H1 (cell line): ENCODE measurements around the gene OCSTAMP. TPM values are rescaled to one million over a fixed set of nuclear protein-coding genes. Genes with fewer than 3 reads are reported as not detected.
A peak's percentile ranks its signal among the peaks of the same experiment; 100 is the strongest.

Experiments used
- CTCF ChIA-PET: fragments of 300-600 bp; sonication (Branson Sonifier 250); formaldehyde crosslinking; loops from one replicate; lab custom pipeline; 2021; ENCODE audit not compliant: partially characterized antibody; lab: Charles Lee
- POLR2A ChIA-PET: fragments of 300-600 bp; sonication (Branson Sonifier 250); formaldehyde crosslinking; loops from one replicate; lab custom pipeline; 2021; ENCODE audit warnings: inconsistent platforms; ENCODE audit not compliant: partially characterized antibody; lab: Charles Lee
- DNase-seq, 2 experiments: peaks; one replicate each; pipeline versions ENCODE4 v3.0.0 to v3.0.0-alpha.2; 2010 to 2022; ENCODE audit warnings: low spot score in 2 of 2, low read depth in 1 of 2, mixed read lengths in 1 of 2
- FAIRE-seq: peaks from 2 replicates; lab custom pipeline; 2011; peaks lifted over from hg19 to GRCh38; lab: Jason Lieb, UNC
- H2AFZ ChIP-seq: 2 replicates; pipeline ENCODE4 v1.8.1; 2012; ENCODE audit warnings: low read length, inconsistent platforms
- H2AK5ac ChIP-seq: 2 replicates; pipeline ENCODE4 v1.6.1; 2013; ENCODE audit warnings: low read depth, low read length
- H2BK120ac ChIP-seq: replicated peaks from 2 replicates; pipeline ENCODE3; 2013; ENCODE audit warnings: low read depth, low read length, inconsistent platforms
- H2BK12ac ChIP-seq: 2 replicates; pipeline ENCODE4 v1.6.1; 2013; ENCODE audit warnings: low read depth, low read length
- H2BK15ac ChIP-seq: 2 replicates; pipeline ENCODE4 v1.6.1; 2013; ENCODE audit warnings: low read length
- H2BK20ac ChIP-seq: 2 replicates; pipeline ENCODE4 v1.6.1; 2013; ENCODE audit warnings: low read length
- H2BK5ac ChIP-seq: 2 replicates; pipeline ENCODE4 v1.6.1; 2013; ENCODE audit warnings: low read depth, low read length
- H3K14ac ChIP-seq: 2 replicates; pipeline ENCODE4 v1.6.1; 2013; ENCODE audit warnings: inconsistent platforms; ENCODE audit not compliant: insufficient read length
- H3K18ac ChIP-seq: 2 replicates; pipeline ENCODE4 v1.6.1; 2013; ENCODE audit warnings: low read length; ENCODE audit errors: extremely low read depth
- H3K23ac ChIP-seq: 2 replicates; pipeline ENCODE4 v1.6.1; 2013; ENCODE audit warnings: inconsistent platforms; ENCODE audit not compliant: insufficient read length
- H3K23me2 ChIP-seq: 2 replicates; pipeline ENCODE4 v1.6.1; 2013; ENCODE audit warnings: low read depth, low read length
- H3K27ac ChIP-seq: 2 replicates; pipeline ENCODE4 v1.6.1; 2011; ENCODE audit warnings: low read depth, low read length, inconsistent platforms
- H3K27me3 ChIP-seq, 4 experiments: replicated peaks in 1 of 4; 1 replicate in 1 of 4; 2 replicates in 3 of 4; pipeline versions ENCODE4 v1.6.1 to v1.8.1; 2011 to 2013; ENCODE audit warnings: low read length in 3 of 4, mild to moderate bottlenecking in 3 of 4, inconsistent platforms in 2 of 4, mixed read lengths in 2 of 4, moderate library complexity in 1 of 4; ENCODE audit not compliant: control insufficient read depth in 3 of 4, insufficient read depth in 3 of 4; ENCODE audit errors: extremely low read depth in 1 of 4
- H3K36me3 ChIP-seq, 4 experiments: 2 replicates each; pipeline versions ENCODE4 v1.6.1 to v1.8.1; 2011 to 2013; ENCODE audit warnings: mild to moderate bottlenecking in 4 of 4, low read length in 3 of 4, moderate library complexity in 2 of 4, control low read depth in 1 of 4, inconsistent platforms in 1 of 4; ENCODE audit not compliant: insufficient read depth in 4 of 4, control insufficient read depth in 2 of 4
- H3K4ac ChIP-seq: replicated peaks from 2 replicates; pipeline ENCODE3; 2013; ENCODE audit warnings: low read length, low read depth, mixed read lengths, inconsistent platforms; ENCODE audit not compliant: insufficient read length
- H3K4me1 ChIP-seq, 4 experiments: replicated peaks in 1 of 4; 1 replicate in 1 of 4; 2 replicates in 3 of 4; pipeline versions ENCODE4 v1.6.1 to v1.8.1; 2011 to 2013; ENCODE audit warnings: low read length in 3 of 4, inconsistent platforms in 2 of 4, mixed read lengths in 1 of 4; ENCODE audit not compliant: insufficient read depth in 4 of 4, control insufficient read depth in 3 of 4
- H3K4me2 ChIP-seq, 2 experiments: 2 replicates each; pipeline versions ENCODE4 v1.6.1 to v1.8.1; 2011 to 2013; ENCODE audit warnings: low read depth in 2 of 2, low read length in 2 of 2, control low read depth in 1 of 2, inconsistent platforms in 1 of 2, mild to moderate bottlenecking in 1 of 2; ENCODE audit not compliant: insufficient read depth in 1 of 2
- H3K4me3 ChIP-seq, 4 experiments: fragments of 200-600, 300-600 bp in 1 of 4; sonication (generic), shearing (Covaris generic), sonication (Bioruptor Twin) in 1 of 4; 2 replicates each; pipeline versions ENCODE4 v1.5.1 to v1.8.1; 2011 to 2016; ENCODE audit warnings: low read length in 4 of 4, low read depth in 3 of 4, control low read depth in 2 of 4, inconsistent platforms in 2 of 4, mild to moderate bottlenecking in 2 of 4, mixed read lengths in 1 of 4, moderate library complexity in 1 of 4; ENCODE audit not compliant: insufficient read depth in 2 of 4; ENCODE audit errors: extremely low read depth in 1 of 4
- H3K56ac ChIP-seq: replicated peaks from 2 replicates; pipeline ENCODE3; 2013; ENCODE audit warnings: low read depth, mild to moderate bottlenecking, mixed read lengths, low read length, inconsistent platforms; ENCODE audit not compliant: insufficient read length
- H3K79me1 ChIP-seq: 2 replicates; pipeline ENCODE4 v1.6.1; 2013; ENCODE audit warnings: low read depth, low read length, control low read depth
- H3K79me2 ChIP-seq, 2 experiments: 2 replicates each; pipeline versions ENCODE4 v1.6.1 to v1.8.1; 2012 to 2013; ENCODE audit warnings: low read length in 2 of 2, mild to moderate bottlenecking in 2 of 2, inconsistent platforms in 1 of 2; ENCODE audit not compliant: insufficient read depth in 2 of 2, control insufficient read depth in 1 of 2
- H3K9ac ChIP-seq, 4 experiments: replicated peaks in 1 of 4; 1 replicate in 1 of 4; 2 replicates in 3 of 4; pipeline versions ENCODE4 v1.6.1 to v1.8.1; 2011 to 2013; ENCODE audit warnings: low read depth in 3 of 4, low read length in 3 of 4, control low read depth in 2 of 4, mild to moderate bottlenecking in 2 of 4, moderate library complexity in 2 of 4, inconsistent platforms in 1 of 4; ENCODE audit errors: extremely low read depth in 1 of 4
- H3K9me3 ChIP-seq, 2 experiments: 2 replicates each; pipeline versions ENCODE4 v1.6.1 to v1.8.1; 2012 to 2013; ENCODE audit warnings: mild to moderate bottlenecking in 2 of 2, moderate library complexity in 2 of 2, control low read depth in 1 of 2, inconsistent platforms in 1 of 2, low read depth in 1 of 2, low read length in 1 of 2, mixed read lengths in 1 of 2; ENCODE audit not compliant: insufficient read depth in 2 of 2
- H4K20me1 ChIP-seq, 2 experiments: replicated peaks in 1 of 2; 2 replicates each; pipeline versions ENCODE3 to v1.8.1; 2011 to 2013; ENCODE audit warnings: inconsistent platforms in 2 of 2, low read length in 2 of 2, mild to moderate bottlenecking in 1 of 2; ENCODE audit not compliant: insufficient read depth in 2 of 2, control insufficient read depth in 1 of 2
- H4K5ac ChIP-seq: 2 replicates; pipeline ENCODE4 v1.6.1; 2013; ENCODE audit warnings: low read length, low read depth, mixed read lengths, inconsistent platforms; ENCODE audit not compliant: insufficient read length
- H4K8ac ChIP-seq: 2 replicates; pipeline ENCODE4 v1.8.0; 2013; ENCODE audit warnings: mild to moderate bottlenecking, moderate library complexity, low read length, inconsistent platforms; ENCODE audit not compliant: insufficient read depth; ENCODE audit errors: extremely low read depth
- H4K91ac ChIP-seq: replicated peaks from 2 replicates; pipeline ENCODE3; 2013; ENCODE audit warnings: low read length, mixed read lengths, inconsistent platforms; ENCODE audit not compliant: insufficient read length
- ASH2L ChIP-seq: fragments of 200-600, 300-600 bp; sonication (generic); IDR thresholded peaks from one replicate; pipeline ENCODE4 v1.7.1; 2017; ENCODE audit warnings: low read length
- CTBP2 ChIP-seq: IDR thresholded peaks from 2 replicates; pipeline ENCODE4 v1.7.0; 2011; ENCODE audit warnings: borderline replicate concordance, mild to moderate bottlenecking, moderate library complexity, mixed read lengths, low read length; ENCODE audit not compliant: insufficient read depth, insufficient read length
- HDAC2 ChIP-seq, 2 experiments: fragments of 300-600 bp in 1 of 2; sonication (generic) in 1 of 2; IDR thresholded peaks; 2 replicates each; pipeline ENCODE4 v1.6.1; 2011 to 2012; ENCODE audit warnings: low read depth in 2 of 2, low read length in 2 of 2, mild to moderate bottlenecking in 2 of 2, moderate library complexity in 2 of 2, borderline replicate concordance in 1 of 2, inconsistent platforms in 1 of 2
- NANOG ChIP-seq: IDR thresholded peaks from 2 replicates; pipeline ENCODE4 v1.6.1; 2011; ENCODE audit warnings: low read length, low read depth, mild to moderate bottlenecking, inconsistent platforms; ENCODE audit not compliant: insufficient read depth, poor library complexity, severe bottlenecking
- RBBP5 ChIP-seq: IDR thresholded peaks from 2 replicates; pipeline ENCODE4 v1.7.1; 2012; ENCODE audit warnings: low read depth, mild to moderate bottlenecking, inconsistent platforms, low read length, moderate library complexity, borderline replicate concordance
- SP1 ChIP-seq: IDR thresholded peaks from 2 replicates; pipeline ENCODE4 v1.6.1; 2011; ENCODE audit warnings: low read depth, low read length
- YY1 ChIP-seq: IDR thresholded peaks from 2 replicates; pipeline ENCODE4 v1.6.1; 2011; ENCODE audit warnings: low read depth, mild to moderate bottlenecking, low read length
- WGBS, 2 experiments: shearing (Covaris generic) in 1 of 2; methylation state at CpG; one replicate each; pipeline versions ENCODE4 v1.1.6 to v1.1.7; 2013 to 2015; ENCODE audit warnings: low lambda C conversion rate in 2 of 2, mixed read lengths in 2 of 2, inconsistent platforms in 1 of 2, low coverage in 1 of 2, missing lambda C conversion rate in 1 of 2; ENCODE audit not compliant: insufficient replicate concordance in 2 of 2, insufficient coverage in 1 of 2, insufficient read length in 1 of 2; ENCODE audit errors: extremely low coverage in 1 of 2, missing lambda C conversion rate in 1 of 2; 5-methylcytosine and 5-hydroxymethylcytosine counted together
- polyA plus RNA-seq, 7 experiments: library from polyadenylated mRNA; depleted of rRNA in 3 of 7; stranded (reverse) in 5 of 7; unstranded in 2 of 7; fragments of >200 nt in 5 of 7; fragments of 200-250 nt in 2 of 7; gene quantifications; 1 replicate in 5 of 7; 2 replicates in 1 of 7; 4 replicates in 1 of 7; pipeline versions ENCODE4 v1.2.1 to v1.2.3, GENCODE V29; 2011 to 2013; ENCODE audit warnings: missing spikeins in 2 of 7, mixed read lengths in 2 of 7
- total RNA-seq: library from RNA; stranded (reverse); fragmentation: NEBNext Ultra II Directional; extraction: Animal tissue kit (Norgen Biotek cat#: 25700); gene quantifications from 2 replicates; pipeline ENCODE4 v1.2.1, GENCODE V29; 2021
- TF ChIP-seq, protein P1 (sequence below): IDR thresholded peaks from 2 replicates; pipeline ENCODE4 v1.6.1; 2011; ENCODE audit warnings: low read depth, mild to moderate bottlenecking, low read length; ENCODE audit not compliant: insufficient read depth

Gene OCSTAMP
- total and polyA plus RNA-seq, 2 of the 8 experiments (the other 6 are each of a cell fraction or from before 2014, with no cell fraction given) = 0.09 to 0.13 TPM

DNA sequence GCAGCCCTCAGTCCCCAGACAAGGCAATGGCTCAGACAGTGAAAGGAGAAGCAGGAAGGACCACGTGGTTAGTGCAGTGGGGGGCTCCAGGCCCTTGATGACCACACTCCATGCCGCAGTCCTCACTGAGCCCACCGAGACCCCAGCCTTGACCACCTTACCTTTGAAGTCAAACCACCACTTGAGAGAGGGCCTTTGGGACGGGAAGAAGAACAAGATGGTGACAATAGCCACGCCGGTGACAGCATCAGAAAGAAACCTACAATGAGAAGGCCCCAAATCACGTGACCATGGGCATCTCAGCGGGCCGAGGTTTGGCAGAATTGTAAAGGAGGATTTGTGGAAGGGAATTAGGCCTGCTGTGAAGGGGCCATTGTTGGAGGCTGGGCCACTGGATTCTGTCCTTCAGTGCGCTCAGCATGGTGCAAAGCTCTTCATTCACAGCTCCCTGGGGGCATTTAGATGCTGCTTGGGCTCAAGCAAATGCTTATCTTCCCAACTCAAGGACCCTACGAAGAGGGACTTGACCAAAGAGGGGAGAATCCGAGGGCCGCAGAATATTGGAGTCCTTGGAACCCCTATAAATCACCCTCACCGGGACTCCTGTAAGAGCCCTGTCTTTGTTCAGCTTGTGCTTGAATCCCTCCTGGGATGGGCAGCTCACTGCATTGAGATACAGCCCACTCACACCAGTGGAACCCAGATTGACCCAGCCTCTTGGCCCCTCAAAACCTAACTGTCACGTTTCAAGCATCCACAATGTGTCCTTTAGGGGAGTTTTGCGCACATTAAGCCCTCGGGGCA is 33.2 kb upstream of the OCSTAMP start:
- peak overlapping the region; percentile 56; the same call in 1 of the 2 replicates for H3K27ac ChIP-seq
- H2AFZ ChIP-seq = peak overlapping the region; percentile 77; the same call in 1 of the 2 replicates
- H3K4me2 ChIP-seq = peak overlapping the region; percentile 10 to 45; a peak in 3 of 4 replicates
- H3K4me3 ChIP-seq = peak overlapping the region in 2 of 4 experiments; percentile 11 to 35; a peak in 1 of 8 replicates
- no peak overlapping the region for H3K56ac ChIP-seq
- no peak overlapping the region for H3K9ac ChIP-seq
- H4K91ac ChIP-seq = peak overlapping the region; percentile 84
- peak overlapping the region; percentile 74 for H2BK20ac ChIP-seq
- peak overlapping the region; percentile 93; the same call in 1 of the 2 replicates for H2BK5ac ChIP-seq
- no peaks in the 10 kb centered on the region for H4K20me1 ChIP-seq
- no peaks in the 10 kb centered on the region for H3K79me2 ChIP-seq
- H2AK5ac ChIP-seq = no peak overlapping the region
- ChIA-PET CTCF (interaction anchor here (0.8 to 4.4 kb wide), 9 partner anchors 11 to 64 kb away, joined by 3 to 17 read pairs (median 5); partner anchors contain the start of gene OCSTAMP), POLR2A (interaction anchor here (0.7 to 1.4 kb wide), 3 partner anchors 15 to 21 kb away, joined by 3 to 4 read pairs (median 3); no protein-coding TSS in a partner anchor)
- no peak overlapping the region for H3K23ac ChIP-seq
- peak overlapping the region; percentile 91 for H3K18ac ChIP-seq
- H3K9me3 ChIP-seq = peaks cover 8 to 10% of the 10 kb centered on the region in 2 experiments
- H3K79me1 ChIP-seq = no peaks in the 10 kb centered on the region
- H3K23me2 ChIP-seq = no peaks in the 10 kb centered on the region; the same call in 1 of the 2 replicates
- H3K4me1 ChIP-seq = peaks cover 5 to 17% (median 9%) of the 10 kb centered on the region in 4 experiments; a peak in 6 of 7 replicates
- FAIRE-seq = peak; percentile 91
- DNase-seq = peak; percentile 69 to 80
- WGBS, 2 experiments = 36% methylated on average over 17 of the region's 17 CpGs; no CpG with 5 or more reads in 1 of the 2 experiments
- H3K36me3 ChIP-seq = no peaks in the 10 kb centered on the region
- H4K5ac ChIP-seq = peak overlapping the region; percentile 85
- H3K4ac ChIP-seq = peak overlapping the region; percentile 53
- no peaks in the 10 kb centered on the region for H3K27me3 ChIP-seq
- H3K14ac ChIP-seq = peak overlapping the region; percentile 33
- H2BK120ac ChIP-seq = peak overlapping the region; percentile 84
- peak overlapping the region; percentile 56; the same call in 1 of the 2 replicates for H2BK12ac ChIP-seq
- peak overlapping the region; percentile 82; the same call in 1 of the 2 replicates for H4K8ac ChIP-seq
- peak overlapping the region; percentile 37; the same call in 1 of the 2 replicates for H2BK15ac ChIP-seq
- TF ChIP-seq RBBP5 (no peak; the same call in 1 of the 2 replicates), HDAC2 (IDR thresholded peaks at IDR 0.05; ENCODE audit: borderline replicate concordance in 1 of 2, low read depth in 2 of 2, low read length in 2 of 2) (peak; percentile 84 to 92; a peak in 2 of 4 replicates), SP1 (peak; percentile 60; the same call in 1 of the 2 replicates), CTBP2 (peak; percentile 98), YY1 (peak; percentile 88), ASH2L (peak; percentile 65), NANOG (peak; percentile 87)
- TF ChIP-seq, protein P1, sequence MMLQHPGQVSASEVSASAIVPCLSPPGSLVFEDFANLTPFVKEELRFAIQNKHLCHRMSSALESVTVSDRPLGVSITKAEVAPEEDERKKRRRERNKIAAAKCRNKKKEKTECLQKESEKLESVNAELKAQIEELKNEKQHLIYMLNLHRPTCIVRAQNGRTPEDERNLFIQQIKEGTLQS = 0 out of 2 replicates have a peak, but pooled peaks have one; percentile 39
